Smooth muscle cell of trachea (primary cell): Measurements from ENCODE around the gene SMIM35. TPM values are rescaled to one million over a fixed set of nuclear protein-coding genes. Genes with fewer than 3 reads are reported as not detected.

Experiments
- total RNA-seq: library from RNA; depleted of rRNA; stranded (reverse); fragments of >200 nt; gene quantifications from 2 replicates; pipeline ENCODE4 v1.2.1, GENCODE V29; 2014

SMIM35 gene
- total RNA-seq: not detected in 2 replicates

DNA sequence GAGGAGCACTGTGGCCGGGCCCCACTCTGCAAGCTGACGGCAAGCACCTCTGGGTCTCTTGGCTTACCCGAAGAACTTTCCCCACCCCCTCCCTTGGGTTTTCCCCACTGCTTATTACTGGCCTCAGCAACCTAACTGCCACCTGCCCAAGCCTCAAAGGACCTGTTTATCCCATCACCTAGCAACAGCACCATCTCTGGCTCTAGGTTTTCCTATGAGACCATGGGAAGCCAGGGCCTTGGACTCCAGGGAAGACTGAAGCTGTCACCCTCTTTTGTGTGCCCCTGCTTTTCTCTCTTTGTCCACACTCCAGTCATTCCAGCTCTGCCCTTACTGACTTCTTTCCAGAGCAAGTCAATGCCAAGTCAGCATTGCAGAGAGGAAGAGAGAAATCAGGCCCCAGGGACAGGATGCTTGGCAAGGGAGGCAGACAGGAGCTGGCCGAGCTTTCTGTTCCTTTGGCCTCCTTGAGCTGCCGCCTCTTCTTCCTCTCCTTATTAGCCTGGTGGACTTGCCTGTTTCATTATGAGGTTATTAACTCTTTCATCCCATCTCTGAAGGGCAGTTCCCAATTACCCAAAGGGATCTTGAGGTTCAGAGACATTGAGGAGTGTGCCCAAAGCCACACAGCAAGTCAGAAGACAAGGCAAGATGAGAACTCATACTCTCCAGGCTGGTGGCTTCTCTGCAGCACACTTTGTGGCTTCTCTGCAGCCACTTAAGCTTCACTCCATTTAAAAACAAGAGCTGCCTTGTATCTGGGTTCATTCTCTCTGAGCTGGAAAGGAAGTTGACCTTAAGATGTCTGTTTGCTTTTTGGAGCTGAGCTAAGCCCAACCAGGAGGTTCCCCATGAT is at the start of gene SMIM35:
Gene SMIM35, minus strand, starts transcription at position 51 of the 856 bp plus-strand sequence. CDS start 206 bp downstream, outside the sequence.

DNA sequence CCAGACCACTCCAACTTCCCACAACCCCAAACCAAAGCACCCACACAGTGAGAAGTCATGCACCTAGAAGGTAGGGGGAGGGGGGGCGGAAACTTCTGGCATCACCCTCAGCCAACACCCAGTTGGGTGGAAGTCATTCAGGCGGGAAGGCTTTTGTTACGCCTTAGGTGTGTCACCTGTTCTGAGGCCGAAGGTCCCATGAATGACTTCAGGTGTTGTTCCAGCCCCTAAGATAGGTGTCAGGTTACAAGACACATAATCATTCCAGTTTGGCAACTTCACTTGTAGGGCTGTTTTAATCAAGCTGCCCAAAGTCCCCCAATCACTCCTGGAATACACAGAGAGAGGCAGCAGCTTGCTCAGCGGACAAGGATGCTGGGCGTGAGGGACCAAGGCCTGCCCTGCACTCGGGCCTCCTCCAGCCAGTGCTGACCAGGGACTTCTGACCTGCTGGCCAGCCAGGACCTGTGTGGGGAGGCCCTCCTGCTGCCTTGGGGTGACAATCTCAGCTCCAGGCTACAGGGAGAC is 9.9 kb downstream of the SMIM35 start, which contains the start of gene TMPRSS4:
Gene TMPRSS4, plus strand, starts transcription at position 325 of the 528 bp plus-strand sequence. CDS start 225 bp downstream, outside the sequence.

DNA sequence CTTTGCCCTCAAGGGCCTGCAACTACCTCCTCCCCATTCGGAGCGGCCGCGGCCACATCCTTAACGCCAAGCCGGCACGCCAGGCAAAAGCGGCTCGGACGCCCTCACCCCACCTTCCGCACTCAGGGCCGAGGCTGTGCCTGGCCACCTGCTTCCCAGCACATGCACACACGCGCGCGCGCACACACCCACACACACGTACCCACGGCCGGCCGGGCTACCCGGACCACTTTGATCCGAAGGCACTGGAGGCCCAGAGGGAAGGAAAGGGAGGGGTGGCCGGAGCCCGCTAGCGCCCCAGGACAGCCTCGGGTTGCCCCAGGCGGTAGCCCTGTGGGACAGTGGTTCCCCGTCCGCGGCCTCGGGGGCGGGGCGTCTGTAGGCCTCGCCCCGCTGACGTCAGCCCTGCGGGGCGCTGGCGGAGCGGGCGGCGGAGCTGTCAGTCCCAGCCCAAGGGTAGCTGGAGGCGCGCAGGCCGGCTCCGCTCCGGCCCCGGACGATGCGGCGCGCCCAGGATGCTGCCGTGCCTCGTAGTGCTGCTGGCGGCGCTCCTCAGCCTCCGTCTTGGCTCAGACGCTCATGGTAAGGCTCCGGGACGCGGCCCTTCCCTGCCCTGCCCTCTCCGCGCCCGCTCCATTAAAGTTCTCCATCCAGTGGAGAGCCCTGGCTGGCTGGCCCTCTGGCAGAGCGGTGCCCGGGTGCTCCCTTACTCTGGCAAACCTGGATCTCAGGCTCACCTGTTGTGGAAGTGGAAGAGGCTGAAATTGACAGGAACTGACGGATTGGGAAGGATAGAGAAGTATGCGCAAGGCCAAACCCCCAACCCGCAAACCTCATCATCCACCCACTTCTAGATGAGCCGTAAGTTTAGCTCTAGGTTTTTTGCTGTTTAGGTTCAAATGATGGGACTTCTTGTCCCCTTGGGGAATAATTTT is 100.5 kb downstream of the SMIM35 start, which contains the start of gene IL10RA:
Gene IL10RA, plus strand, starts transcription at position 442 of the 935 bp plus-strand sequence. Its CDS starts 74 bp downstream, at position 516.

Other genes with a start within 250 kb of the SMIM35 start
- 0.66 and 2.8 TPM in 2 replicates for gene FXYD6, start 210.3 kb downstream of the SMIM35 start, total RNA-seq
- not detected in 2 replicates for gene TMPRSS13, start 157.6 kb downstream of the SMIM35 start, total RNA-seq
- 1.8 TPM in 1 of 2 replicates, not detected in the other for gene IL10RA, start 100.6 kb downstream of the SMIM35 start, total RNA-seq
- not detected in 2 replicates for gene TMPRSS4, start 9.9 kb downstream of the SMIM35 start, total RNA-seq
- gene SCN4B, start 65.9 kb upstream of the SMIM35 start, total RNA-seq: 0.44 and 0.83 TPM in 2 replicates
- gene SCN2B, start 89.7 kb upstream of the SMIM35 start, total RNA-seq: under 0.01 and 0.99 TPM in 2 replicates
- gene JAML, start 138.0 kb upstream of the SMIM35 start, total RNA-seq: not detected in 2 replicates
- 0.17 and 0.29 TPM in 2 replicates for gene MPZL3, start 165.4 kb upstream of the SMIM35 start, total RNA-seq
- gene MPZL2, start 177.3 kb upstream of the SMIM35 start, total RNA-seq: 0.73 TPM in 1 of 2 replicates, not detected in the other
- gene CD3E, start 217.8 kb upstream of the SMIM35 start, total RNA-seq: not detected in 2 replicates